Endothelial cell (in vitro differentiated cells): Measurements from ENCODE around the gene NKIRAS2. TPM values are rescaled to one million over a fixed set of nuclear protein-coding genes. Genes with fewer than 3 reads are reported as not detected.
A peak's percentile ranks its signal among the peaks of the same experiment; 100 is the strongest.

Experiments used
- DNase-seq: peaks from one replicate; pipeline ENCODE4 v3.0.0; 2021; ENCODE audit warnings: low spot score
- H3K27ac Mint-ChIP-seq: one replicate; pipeline ENCODE4 v1.8.0; 2021; ENCODE audit warnings: mixed read lengths, inconsistent platforms; ENCODE audit not compliant: unreplicated experiment
- H3K27me3 Mint-ChIP-seq: one replicate; pipeline ENCODE4 v1.8.0; 2021; ENCODE audit warnings: mild to moderate bottlenecking, moderate library complexity, mixed read lengths, inconsistent platforms; ENCODE audit not compliant: unreplicated experiment
- H3K36me3 Mint-ChIP-seq: one replicate; pipeline ENCODE4 v1.8.0; 2021; ENCODE audit warnings: mild to moderate bottlenecking, low read depth, mixed read lengths, inconsistent platforms; ENCODE audit not compliant: unreplicated experiment
- H3K4me1 Mint-ChIP-seq: one replicate; pipeline ENCODE4 v1.8.0; 2021; ENCODE audit warnings: mild to moderate bottlenecking, mixed read lengths, inconsistent platforms; ENCODE audit not compliant: unreplicated experiment
- H3K4me3 Mint-ChIP-seq: one replicate; pipeline ENCODE4 v1.8.0; 2021; ENCODE audit warnings: mild to moderate bottlenecking, mixed read lengths, inconsistent platforms; ENCODE audit not compliant: unreplicated experiment
- H3K9me3 Mint-ChIP-seq: one replicate; pipeline ENCODE4 v1.8.0; 2021; ENCODE audit warnings: mixed read lengths, inconsistent platforms; ENCODE audit not compliant: unreplicated experiment
- total RNA-seq: library from RNA; stranded (reverse); fragmentation: NEBNext Ultra II Directional; extraction: Animal tissue kit (Norgen Biotek cat#: 25700); gene quantifications from one replicate; pipeline ENCODE4 v1.2.1, GENCODE V29; 2021; ENCODE audit not compliant: unreplicated experiment
- TF ChIP-seq, protein P1 (sequence below): fragments of 200-600 bp; sonication (generic); IDR thresholded peaks from one replicate; pipeline ENCODE4 v1.5.0; 2021; ENCODE audit warnings: antibody characterized with exemption; ENCODE audit not compliant: unreplicated experiment

Gene NKIRAS2
- total RNA-seq, 1 donor from 2014 or later = 67.4 TPM

DNA sequence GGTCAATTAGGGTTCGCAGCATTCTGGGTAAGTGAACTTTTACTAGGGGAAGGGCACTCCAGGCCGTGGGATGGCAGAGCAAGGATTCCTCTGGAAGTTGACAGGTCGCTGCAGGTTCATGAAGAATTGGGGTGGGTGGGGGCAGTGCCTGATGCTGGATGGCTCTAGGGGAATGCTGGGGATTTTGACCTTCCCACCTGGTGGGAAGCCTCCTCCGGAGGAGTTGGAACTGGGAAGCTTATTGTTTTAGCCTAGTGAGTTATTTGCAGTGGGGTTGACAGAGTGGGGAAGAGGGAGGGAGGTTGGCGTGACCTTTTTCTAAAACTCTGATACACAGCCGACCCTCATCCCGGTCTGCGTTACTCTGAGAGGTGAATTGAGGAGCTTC is 31.1 kb downstream of the NKIRAS2 start:
- TF ChIP-seq, protein P1, sequence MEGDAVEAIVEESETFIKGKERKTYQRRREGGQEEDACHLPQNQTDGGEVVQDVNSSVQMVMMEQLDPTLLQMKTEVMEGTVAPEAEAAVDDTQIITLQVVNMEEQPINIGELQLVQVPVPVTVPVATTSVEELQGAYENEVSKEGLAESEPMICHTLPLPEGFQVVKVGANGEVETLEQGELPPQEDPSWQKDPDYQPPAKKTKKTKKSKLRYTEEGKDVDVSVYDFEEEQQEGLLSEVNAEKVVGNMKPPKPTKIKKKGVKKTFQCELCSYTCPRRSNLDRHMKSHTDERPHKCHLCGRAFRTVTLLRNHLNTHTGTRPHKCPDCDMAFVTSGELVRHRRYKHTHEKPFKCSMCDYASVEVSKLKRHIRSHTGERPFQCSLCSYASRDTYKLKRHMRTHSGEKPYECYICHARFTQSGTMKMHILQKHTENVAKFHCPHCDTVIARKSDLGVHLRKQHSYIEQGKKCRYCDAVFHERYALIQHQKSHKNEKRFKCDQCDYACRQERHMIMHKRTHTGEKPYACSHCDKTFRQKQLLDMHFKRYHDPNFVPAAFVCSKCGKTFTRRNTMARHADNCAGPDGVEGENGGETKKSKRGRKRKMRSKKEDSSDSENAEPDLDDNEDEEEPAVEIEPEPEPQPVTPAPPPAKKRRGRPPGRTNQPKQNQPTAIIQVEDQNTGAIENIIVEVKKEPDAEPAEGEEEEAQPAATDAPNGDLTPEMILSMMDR = no peak
- DNase-seq = no peak
- H3K9me3 Mint-ChIP-seq = no peaks in the 10 kb centered on the region
- H3K36me3 Mint-ChIP-seq = no peaks in the 10 kb centered on the region
- peaks cover 13% of the 10 kb centered on the region for H3K27me3 Mint-ChIP-seq
- peak overlapping the region; percentile 92 for H3K4me3 Mint-ChIP-seq
- peaks cover 15% of the 10 kb centered on the region for H3K4me1 Mint-ChIP-seq
- H3K27ac Mint-ChIP-seq = no peak overlapping the region

DNA sequence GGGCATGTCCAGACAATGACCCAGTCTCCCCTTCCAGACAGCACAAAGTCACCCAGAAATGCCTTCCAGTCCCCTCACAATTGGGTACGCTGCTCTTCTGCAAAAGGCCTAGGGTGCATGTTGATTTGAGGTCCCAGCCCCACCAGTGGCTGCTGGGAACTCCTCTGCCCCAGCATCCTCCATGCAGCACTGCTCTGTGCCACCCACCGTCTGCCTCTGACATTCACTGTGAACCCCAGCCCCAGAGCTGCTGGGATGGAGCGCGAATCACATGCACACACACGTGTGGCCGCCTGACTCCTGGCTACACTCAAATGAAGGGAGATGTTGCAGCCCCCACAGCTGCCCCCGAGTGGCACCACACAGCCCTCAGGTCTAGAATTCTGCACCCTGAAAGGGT is 31.8 kb downstream of the NKIRAS2 start:
- Mint-ChIP-seq H3K9me3 (no peaks in the 10 kb centered on the region), H3K4me1 (peaks cover 15% of the 10 kb centered on the region), H3K27ac (no peak overlapping the region), H3K4me3 (no peak overlapping the region), H3K27me3 (peaks cover 17% of the 10 kb centered on the region), H3K36me3 (no peaks in the 10 kb centered on the region)
- DNase-seq = no peak
- TF ChIP-seq, protein P1 = no peak

DNA sequence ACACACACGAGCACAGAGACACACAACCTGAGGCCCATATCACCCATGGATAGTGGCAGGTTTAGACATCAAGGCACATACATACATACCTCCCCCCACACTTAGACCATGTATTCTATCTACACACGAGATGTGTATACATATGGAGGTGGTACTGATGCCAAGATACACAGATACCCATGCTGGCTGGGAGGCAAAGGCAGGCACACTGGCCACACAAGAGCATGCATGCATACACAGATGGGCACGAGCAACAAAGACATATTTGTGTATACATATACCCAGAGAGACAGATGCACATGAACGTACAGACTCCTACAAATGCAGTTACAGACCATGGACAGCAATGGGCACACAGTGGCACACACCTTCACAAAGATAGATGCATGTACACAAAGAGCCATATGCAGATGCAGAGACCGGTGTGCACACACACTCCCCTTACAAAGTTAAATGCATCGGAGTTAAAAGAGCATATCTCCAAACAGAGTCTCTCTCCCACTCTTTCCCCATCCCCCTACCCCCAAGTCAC is 32.5 kb downstream of the NKIRAS2 start:
- Mint-ChIP-seq H3K4me1 (peaks cover 15% of the 10 kb centered on the region), H3K27ac (no peak overlapping the region), H3K36me3 (no peaks in the 10 kb centered on the region), H3K27me3 (peaks cover 17% of the 10 kb centered on the region), H3K9me3 (no peaks in the 10 kb centered on the region), H3K4me3 (no peak overlapping the region)
- DNase-seq = no peak
- TF ChIP-seq, protein P1 = no peak

DNA sequence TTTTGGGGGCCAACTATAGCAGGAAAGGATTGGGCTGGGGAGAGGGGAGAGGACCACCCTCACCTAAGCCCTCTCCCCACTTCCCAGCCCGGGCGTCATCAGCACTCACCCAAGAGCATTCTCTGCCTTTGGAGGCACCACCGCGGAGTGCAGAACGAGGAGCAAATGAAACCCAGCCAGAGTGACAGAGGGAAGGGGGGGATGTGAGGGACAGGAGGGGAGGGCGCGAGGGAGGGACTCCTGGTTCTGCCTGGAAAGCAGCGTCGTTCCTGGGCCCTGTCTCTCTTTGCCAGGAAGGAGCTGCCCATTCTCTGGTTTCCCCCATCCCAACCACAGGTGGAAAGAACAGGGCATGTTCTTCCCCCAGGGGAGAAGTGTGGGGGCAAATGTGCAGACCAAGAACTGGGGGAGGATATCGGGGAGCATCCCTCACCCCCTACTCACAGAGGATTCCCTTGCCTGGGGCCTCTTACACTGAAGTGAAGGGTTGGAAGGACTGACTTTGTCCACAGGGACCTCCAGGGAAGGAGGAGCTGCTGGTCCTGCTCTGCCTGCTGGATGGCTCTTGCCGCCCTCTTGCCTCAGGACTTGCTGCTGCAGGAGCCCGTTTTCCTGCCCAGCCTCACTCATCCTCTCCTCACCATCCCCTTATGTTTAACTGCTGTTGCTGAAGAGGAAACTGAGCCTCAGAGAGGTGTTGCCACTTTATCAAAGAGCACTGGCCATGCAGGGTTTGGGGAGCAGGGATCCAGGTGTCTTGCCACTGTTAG is 34.0 kb downstream of the NKIRAS2 start:
- DNase-seq = no peak
- H3K4me3 Mint-ChIP-seq = no peak overlapping the region
- H3K27me3 Mint-ChIP-seq = peaks cover 13% of the 10 kb centered on the region
- H3K36me3 Mint-ChIP-seq = no peaks in the 10 kb centered on the region
- H3K27ac Mint-ChIP-seq = no peak overlapping the region
- peaks cover 15% of the 10 kb centered on the region for H3K4me1 Mint-ChIP-seq
- no peaks in the 10 kb centered on the region for H3K9me3 Mint-ChIP-seq
- TF ChIP-seq, protein P1 = no peak

DNA sequence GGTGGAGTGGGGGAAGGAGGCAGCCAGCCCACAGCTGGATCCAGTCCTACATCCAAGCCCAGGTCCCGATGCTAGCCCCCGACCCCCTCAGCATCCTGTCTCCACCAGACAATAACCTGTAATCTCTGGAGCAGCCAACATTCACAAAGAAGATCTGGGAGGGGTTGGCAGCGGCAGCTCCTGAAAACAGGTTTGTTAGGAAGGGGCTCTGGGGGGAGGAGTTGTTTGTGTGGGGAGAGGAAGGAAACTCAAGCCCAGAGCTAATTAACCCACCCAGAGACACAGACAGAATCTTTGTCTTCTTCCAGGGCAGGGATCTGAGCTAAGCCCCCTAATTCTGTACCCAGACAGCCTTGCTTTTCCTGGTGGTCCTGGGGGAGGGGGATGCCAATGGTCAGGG is 35.1 kb downstream of the NKIRAS2 start:
- H3K4me1 Mint-ChIP-seq = peaks cover 13% of the 10 kb centered on the region
- H3K27ac Mint-ChIP-seq = no peak overlapping the region
- no peaks in the 10 kb centered on the region for H3K36me3 Mint-ChIP-seq
- DNase-seq = no peak
- H3K4me3 Mint-ChIP-seq = no peak overlapping the region
- TF ChIP-seq, protein P1 = no peak
- peaks cover 11% of the 10 kb centered on the region for H3K27me3 Mint-ChIP-seq
- no peaks in the 10 kb centered on the region for H3K9me3 Mint-ChIP-seq
